Glomerular endothelial cell (primary cell): ENCODE data around the gene IL15. TPM values are rescaled to one million over a fixed set of nuclear protein-coding genes. Genes with fewer than 3 reads are reported as not detected.
A peak's percentile ranks its signal among the peaks of the same experiment; 100 is the strongest.

Source experiments
- DNase-seq: peaks from one replicate; pipeline ENCODE4 v3.0.0-alpha.2; 2011; ENCODE audit warnings: low read depth, low spot score; ENCODE audit errors: extremely low read depth
- total RNA-seq: library from RNA; depleted of rRNA; stranded (reverse); fragments of >200 nt; gene quantifications from 2 replicates; pipeline ENCODE4 v1.2.3, GENCODE V29; 2015

The IL15 gene
- total RNA-seq, 1 donor from 2014 or later = 4.2 TPM

- DNase-seq = no peak
Observed at GRCh38 chr4:141761926-141762325, 125.5 kb downstream of the IL15 start.

DNA sequence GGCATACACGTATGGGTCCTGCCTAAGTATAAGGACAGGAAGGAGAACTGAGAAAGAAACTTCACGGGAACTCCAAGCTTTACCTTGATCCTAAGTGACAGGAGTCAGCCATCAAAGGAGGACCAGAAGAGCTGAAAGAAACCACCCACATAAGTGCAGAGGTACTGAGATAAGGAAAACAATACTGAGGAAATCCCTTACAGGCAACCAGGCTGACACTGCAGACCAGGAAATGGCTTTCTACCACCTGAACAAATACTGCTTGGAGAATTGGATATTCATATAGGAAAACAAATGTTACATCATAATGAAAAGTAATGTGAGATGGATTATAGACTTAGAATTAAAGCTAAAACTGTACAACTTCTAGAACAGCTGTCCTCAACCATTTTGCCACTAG, 127.0 kb downstream of the IL15 start:
- DNase-seq = peak; percentile 79

- DNase-seq = peak; percentile 80
Observed at GRCh38 chr4:141768954-141769353, 132.6 kb downstream of the IL15 start.

- DNase-seq = no peak
Observed at GRCh38 chr4:141771889-141772830, 135.8 kb downstream of the IL15 start.

DNA sequence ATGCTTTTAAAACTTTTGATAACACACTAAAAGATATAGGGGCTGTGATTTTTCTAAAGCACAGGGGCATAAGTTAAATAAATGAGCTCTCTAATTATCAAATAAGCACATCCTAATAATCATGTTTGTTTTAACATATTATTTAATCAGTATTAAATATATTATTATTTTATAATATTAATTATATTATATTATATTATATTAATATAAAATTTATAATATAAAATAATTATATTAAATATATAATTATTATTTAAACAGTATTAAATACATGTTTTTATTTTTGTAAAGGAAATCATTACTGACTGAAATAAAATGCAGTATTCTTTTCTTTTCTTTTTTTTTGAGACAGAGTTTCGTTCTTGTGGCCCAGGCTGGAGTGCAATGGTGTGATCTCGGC, 136.5 kb downstream of the IL15 start:
- DNase-seq = no peak

GRCh38 chr4:141782205-141782604, 145.8 kb downstream of the IL15 start:
- DNase-seq = no peak
